GM18507 (cell line): ENCODE data around the gene GRIN2A.

Experiments used
- DNase-seq: peaks from one replicate; pipeline ENCODE4 v3.0.0; 2011; ENCODE audit warnings: low read depth; ENCODE audit not compliant: insufficient read length; ENCODE audit errors: extremely low spot score
- FAIRE-seq: peaks from 2 replicates; lab custom pipeline; 2011; peaks lifted over from hg19 to GRCh38; lab: Jason Lieb, UNC

Gene GRIN2A

DNA sequence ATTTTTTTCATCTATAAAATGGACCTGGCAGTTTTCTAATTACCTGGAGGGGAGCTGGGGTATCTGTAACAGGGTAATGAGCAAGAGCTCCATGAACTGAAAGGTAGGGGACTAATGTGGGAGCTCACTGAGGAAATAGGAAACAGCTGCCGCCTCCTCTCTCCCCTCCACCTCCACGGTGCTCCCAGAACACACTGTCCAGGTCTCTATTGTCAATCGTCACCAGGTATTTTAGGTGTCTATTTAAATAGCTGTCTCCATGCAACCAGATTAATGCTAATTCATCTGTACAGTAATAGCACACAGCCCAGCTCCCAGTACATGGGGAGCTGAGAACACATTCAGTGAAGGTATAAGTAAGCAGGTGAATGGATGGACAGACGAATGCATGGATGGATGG is 233.3 kb downstream of the GRIN2A start:
- DNase-seq: no peak
- no peak for FAIRE-seq

DNA sequence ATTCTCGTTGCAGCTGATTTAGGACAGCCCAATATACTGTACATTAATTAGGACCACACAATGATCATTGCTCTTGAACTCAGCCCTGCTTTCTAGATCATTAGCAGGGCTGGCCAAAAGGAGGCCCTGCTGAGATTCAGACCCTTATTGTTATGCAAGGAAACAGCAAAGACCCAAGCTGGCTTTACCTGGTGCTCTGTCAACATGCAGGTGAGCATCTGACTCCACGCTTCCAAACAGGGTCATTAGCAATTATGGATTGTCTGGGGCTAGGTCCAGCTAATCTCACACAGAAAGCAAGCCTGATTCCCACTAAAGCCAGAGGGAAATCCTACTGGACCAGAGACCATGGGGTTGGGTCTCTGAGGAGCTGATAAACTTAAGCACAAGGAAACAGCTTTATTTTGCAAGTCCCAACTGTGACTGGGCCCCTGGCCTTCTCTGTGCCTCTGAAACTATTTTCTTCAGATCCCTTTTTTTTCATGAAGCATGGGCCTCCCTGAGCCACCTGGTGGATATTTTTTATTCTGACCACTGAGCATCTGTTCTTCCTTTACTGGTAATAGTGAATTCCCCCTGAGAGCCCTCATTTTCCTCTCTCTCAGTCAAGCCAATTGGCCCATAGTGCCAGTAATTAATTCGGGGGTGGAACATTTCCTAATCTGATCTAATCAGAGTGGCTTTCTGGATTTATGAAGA is 236.1 kb downstream of the GRIN2A start:
- FAIRE-seq: no peak
- DNase-seq: no peak

DNA sequence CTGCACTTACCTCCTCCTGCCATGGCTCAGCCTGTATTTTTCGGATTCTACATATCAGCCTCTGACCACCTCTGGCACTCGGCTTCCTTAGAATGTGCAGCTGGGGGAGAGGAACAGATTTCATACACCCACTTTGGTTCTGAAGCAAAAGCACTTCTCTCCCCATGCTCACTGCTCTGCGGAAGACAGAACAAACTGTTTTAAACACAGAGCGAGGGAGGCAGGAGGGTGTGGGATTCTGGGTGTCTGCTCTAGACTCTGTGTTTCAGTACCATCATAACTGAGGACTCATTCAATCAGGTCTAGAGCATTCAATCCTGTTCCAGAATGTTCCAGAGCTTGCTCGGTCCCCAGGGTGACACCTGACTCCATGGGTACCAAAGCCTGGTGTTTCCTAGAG is 239.1 kb downstream of the GRIN2A start:
- no peak for DNase-seq
- FAIRE-seq: no peak

DNA sequence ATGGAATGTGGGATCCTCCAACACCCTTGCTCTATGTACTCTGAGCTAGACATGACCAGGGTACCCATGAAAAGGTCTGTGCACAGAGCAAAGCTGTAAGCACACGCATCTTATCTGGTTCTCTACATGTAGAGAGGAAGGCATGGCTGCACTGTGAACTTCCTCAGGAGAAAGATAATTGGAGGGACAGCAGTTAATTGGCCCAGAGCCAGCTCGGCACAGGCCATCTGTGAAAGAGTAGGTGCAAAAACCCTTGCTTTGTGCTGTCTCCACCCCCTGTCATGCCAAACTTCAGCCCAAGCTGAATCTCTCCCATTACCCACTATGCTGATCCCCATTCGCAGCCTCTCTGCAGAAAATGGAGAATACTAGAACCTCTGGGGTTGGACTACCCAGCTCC is 241.0 kb downstream of the GRIN2A start:
- no peak for FAIRE-seq
- no peak for DNase-seq

DNA sequence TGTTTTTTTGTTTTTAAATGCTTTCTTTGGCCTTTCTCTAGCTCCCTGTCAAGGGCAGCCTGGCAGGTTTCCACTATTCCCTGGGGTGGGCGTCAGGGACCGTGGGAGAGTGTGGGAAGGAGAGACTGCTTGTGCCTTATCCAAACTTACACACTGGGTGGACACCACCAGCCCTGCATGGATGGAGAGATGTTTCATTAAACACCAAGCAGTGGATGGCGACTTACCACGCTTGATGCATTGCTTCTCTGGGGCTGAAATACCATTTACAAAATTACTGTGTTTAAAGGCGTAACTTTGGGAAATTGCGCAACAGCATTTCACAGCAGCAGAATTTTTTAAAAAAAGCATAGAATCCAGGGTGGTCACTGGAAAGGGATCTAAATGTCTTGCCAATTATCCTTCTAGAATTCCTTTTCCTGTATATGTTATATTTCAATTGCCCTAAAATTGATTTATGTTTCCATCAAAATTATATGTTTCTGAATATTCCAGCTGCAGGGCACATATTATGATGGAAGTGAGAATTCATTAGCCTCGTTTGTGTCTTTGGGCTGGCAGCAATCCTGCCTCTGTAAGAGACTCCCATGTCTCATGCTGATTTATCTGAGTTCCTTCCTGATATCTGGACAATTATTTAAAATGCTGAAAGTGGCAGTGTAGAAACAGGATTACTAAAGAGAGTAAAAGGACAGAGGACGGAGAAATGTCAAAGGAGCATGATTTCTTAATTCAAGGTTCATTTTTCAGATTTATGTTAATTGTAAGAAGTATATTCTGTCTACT is 247.3 kb downstream of the GRIN2A start:
- no peak for DNase-seq

DNA sequence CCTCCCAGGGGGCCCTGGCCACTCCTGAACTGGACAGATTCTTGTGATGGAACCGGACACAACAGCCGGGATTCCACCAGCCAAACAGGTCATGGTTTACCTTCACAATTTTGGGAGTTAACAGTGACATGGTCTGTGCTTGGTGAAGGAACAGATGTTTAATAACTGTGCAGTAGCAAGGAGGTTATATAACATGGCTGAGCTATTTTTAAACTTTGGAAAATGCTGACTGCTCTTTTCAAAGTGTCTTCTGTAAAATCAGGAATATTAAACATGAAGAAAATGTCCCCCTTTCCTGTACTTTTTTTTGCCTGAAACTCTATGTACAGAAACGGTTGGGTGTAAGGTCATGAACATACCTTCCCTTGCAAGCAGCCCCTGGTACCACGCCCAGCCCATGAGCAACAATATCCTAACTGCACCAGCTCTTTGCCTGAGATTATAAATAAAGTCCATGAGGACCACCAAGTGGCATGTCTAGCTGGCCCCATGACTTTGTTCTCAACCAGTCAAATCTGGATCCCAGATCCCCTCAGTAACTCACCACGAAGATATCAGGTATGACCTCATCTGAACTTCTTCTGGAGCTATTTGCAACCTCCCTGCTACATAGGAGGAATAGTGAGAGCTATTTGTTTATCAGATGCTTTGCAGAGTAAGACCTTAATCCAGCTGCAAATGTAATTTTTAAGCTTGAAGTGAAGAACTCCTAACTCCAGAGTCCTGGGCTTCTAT is 249.1 kb downstream of the GRIN2A start:
- FAIRE-seq (no peak), DNase-seq (no peak)

More for the DNA sequence above, 247.3 kb downstream of the GRIN2A start:
- FAIRE-seq: no peak

DNA sequence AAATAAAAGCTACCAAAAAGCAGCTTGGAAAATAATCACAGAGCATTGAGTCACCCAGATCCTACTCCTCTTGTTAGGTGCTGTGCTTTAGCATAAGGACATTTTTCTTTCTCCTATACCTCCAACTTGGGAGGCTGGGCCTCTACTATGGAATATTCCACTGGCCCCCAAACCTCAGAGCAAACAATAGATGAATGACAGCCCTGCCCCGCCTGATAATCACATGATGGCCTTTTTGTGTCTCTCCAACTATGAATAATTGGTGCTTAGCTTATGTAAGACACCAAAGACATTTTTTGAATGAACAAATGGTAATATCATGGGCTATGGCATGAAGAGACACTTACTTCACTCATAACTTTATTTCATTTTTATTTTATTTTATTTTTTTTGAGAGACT is 250.2 kb downstream of the GRIN2A start:
- DNase-seq: no peak
- no peak for FAIRE-seq

DNA sequence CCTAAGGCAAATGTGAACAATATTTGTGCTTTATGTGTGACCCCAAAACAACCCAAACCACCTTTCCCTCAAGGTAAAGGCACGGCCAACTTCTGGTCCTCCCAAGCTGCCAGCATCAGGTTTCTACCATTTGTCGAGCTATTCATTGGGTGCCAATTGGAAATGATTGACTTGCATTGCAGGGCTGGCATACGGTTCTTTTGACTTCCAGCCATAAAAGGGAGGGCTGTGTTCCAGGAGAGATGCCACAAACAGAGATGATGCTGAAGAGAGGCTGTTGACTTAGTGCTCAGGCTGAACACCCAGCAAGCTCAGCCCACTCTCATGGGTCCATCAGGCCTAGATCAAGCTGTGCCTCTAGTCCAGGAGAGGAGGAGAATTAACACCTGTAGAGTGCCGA is 252.4 kb downstream of the GRIN2A start:
- FAIRE-seq (no peak), DNase-seq (no peak)

DNA sequence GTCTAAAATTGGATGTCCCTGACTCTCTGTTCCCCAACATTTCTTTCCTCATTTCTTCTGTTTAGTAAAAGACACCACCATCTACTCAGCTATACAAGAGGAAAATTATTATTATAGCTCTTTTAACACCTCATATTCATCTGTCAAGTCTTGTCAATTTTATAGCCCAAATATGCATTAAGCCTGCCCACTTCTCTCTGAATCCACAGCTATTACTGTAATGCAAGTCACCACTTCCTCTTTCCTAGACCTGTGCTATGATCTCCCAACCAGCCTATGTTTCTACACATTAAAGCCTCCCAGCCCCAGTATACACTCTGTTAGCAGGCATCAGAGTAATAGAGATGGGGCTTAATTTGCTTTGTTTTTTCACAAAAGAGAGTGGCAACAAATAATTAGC is 252.9 kb downstream of the GRIN2A start:
- no peak for DNase-seq
- FAIRE-seq: peak; percentile 15

DNA sequence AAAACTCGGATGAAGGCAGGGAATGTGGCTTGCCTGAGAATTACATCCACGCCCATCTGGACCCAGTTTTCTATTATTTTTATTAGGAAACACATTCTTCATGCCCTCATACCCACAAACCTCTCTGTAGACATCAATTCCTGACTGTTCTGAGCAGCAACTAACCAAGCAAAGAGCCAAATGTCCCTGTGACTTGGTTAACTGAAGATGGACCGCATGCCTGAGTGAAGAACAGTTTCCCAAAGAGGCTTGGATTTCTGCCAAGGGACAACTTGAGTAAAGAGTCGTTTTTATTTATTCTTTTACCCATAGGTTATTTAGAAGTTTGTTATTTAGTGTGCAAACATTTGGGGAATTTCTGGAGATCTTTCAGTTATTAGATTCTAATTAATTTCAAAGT is 259.8 kb downstream of the GRIN2A start:
- FAIRE-seq (no peak), DNase-seq (no peak)

DNA sequence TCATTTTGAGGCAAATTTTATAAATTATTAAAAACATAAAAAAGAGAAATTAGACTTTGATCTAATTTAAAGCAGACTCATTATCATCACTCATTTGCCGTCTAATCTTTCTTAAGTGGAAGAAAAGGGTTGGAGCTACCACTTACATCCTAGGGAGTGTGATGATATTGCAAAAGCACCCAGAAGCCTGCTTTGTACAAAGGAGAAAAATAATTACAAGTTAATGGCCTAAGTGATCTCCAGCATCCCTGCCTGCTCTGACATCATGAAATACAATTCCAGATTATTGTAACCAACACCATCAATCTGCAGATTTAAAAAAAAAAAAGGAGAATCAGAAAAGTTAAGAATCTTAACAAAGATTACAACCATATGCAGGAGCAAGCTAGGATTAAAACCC is 260.2 kb downstream of the GRIN2A start:
- DNase-seq: no peak
- FAIRE-seq: no peak

DNA sequence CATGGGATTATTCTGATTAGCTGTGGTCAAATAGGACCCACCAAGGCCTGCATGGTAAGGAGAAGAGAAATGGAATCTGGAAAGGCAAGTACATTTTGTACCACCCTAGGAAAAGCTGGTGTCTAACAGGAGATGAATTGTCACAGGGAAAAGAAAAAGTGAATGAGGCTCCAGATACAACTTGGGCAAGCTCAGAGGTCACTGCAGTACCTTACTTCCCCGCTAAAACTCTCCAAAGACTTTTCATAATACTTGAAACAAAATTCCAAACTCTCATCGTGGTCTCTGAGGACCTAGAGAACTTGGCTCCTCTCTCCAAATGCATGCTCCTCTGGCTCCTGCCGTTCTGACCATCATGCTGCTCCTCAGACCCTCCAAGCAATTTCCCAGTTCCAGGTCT is 262.8 kb downstream of the GRIN2A start:
- no peak for FAIRE-seq

DNA sequence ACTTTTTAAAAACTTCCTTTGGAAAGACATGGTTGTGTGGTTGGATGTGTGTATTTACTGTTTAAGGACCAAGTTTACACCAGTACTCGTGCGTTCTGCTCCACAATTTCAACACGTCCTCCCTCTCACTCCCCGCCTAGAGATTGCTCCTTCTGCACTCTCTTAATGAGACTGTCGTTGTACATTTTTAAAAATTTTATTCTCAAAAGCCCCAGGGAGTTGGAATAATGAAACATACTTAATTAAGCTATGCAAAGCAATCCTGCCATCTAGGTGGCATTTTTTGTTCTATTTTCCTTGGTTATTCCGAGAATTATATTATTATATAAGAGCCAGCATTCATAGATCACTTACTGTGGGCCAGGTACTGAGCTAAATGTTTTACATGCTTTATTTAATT is 264.5 kb downstream of the GRIN2A start:
- FAIRE-seq (no peak), DNase-seq (no peak)

More for the DNA sequence above, 262.8 kb downstream of the GRIN2A start:
- no peak for DNase-seq

DNA sequence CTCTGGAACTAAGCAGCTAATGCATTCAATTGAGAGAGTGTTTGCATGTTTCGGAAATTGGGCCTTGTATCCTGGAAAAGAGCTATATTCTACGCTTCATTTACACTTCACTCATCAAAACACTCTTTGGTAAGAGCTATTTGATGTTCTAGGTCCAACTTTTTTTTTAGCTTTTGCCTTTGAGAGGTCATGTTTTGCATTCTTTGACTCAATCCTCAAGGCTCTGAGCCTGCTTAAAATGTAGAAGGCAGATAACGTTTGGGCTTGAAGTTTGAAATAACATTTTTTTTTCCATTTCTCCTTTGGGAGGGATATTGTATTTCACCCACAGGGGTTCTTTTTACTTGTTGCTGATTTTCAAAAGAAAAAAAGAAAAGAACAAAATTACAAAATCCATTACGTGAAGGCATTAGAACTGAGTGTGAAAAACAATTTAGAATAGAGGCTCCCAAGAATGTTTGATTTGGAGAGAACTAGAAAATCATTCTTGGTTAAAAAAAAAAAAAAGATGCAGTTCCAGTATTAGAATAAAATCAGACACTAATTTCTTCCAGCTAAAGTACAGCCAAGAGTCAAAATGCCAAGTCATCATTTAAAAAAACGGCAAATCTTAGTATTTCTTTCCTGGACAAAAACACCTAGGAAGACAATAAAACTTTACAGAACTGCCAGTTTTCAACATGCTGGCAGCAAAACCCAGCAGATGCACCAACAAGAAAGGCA is 268.5 kb downstream of the GRIN2A start:
- DNase-seq: no peak
- no peak for FAIRE-seq

DNA sequence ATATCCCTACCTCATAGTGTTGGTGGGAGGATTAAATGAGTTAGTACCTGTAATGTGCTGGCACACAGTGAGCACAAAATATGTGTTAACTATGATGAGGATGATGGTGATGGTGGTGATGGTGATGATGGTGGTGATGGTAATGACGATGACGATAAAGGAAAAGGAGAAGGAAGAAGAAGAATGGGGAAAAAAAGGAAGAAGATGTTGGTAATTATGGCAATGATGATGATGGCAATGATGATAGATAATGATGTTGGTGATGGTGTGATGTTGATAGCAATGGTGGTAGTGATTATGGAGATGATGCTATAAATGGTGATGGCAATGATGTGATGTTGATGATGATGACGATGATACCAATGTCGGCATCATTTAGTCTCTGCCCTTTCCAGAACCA is 270.2 kb downstream of the GRIN2A start:
- no peak for FAIRE-seq
- no peak for DNase-seq

DNA sequence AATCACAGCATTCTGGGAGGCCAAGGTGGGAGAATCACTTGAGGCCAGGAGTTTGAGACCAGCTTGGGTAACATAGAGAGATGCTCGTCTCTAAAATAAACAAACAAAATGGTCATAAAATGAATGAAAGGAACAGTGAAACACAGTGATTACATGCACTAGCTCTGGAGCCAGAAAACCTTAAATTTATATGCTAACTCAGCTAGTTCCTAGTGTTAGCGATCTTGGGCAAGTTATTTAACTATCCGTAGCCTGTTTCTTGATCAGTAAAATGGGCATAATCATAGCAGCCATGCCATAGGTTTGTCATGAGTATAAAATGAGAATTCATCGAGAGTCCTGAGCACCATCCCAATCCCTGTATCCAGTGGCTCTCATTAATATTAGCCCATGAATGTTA is 271.0 kb downstream of the GRIN2A start:
- DNase-seq (no peak), FAIRE-seq (no peak)

DNA sequence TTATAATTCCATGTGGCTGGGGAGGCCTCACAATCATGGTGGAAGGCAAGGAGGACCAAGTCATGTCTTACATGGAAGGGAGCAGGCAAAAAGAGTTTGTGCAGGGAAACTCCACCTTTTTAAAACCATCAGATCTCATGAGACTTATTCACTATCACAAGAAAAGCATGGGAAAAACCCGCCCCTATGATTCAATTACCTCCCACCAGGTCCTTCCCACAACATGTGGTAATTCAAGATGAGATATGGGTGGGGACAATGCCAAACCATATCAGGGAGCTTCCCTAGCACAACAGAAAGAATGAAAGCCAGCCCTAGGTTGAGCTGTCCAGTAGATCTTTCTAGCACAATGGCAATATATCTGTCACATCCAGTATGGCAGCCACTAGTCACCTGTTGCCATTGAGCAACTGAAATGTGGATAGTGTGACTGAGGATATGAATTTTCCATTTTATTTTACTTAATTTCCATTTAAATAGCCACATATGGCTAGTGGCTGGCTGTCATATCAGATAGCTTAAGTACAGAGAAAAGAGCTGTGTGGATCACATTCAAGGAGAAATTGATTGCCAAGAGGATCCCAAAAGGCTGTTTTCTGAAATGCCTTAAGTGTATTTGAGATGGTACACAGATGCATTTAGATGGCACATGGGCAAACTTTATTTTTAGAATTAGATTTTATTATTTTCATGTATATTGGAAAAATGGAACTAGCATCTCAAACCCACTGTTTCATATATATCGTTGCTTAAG is 273.0 kb downstream of the GRIN2A start:
- DNase-seq (no peak), FAIRE-seq (no peak)

DNA sequence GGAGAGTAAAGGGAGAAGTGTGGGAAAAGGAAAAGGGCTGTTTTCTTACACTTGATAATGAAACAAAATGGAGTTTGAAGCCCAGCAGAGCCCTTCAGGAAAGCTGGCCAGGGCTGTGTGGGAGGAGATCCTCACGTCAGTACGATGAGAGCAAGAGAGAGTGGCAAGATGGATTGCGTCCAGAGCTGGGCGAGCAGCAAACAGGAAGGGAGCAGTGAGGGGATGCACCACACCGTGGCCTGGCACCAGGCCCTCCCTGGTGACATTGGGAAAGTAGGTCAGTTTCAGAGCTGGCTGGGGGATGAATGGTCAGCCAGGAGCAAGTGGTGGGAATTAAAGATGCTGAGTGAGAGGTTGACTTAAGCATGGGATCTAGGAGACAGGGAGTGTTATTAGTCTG is 273.6 kb downstream of the GRIN2A start:
- no peak for FAIRE-seq
- no peak for DNase-seq

DNA sequence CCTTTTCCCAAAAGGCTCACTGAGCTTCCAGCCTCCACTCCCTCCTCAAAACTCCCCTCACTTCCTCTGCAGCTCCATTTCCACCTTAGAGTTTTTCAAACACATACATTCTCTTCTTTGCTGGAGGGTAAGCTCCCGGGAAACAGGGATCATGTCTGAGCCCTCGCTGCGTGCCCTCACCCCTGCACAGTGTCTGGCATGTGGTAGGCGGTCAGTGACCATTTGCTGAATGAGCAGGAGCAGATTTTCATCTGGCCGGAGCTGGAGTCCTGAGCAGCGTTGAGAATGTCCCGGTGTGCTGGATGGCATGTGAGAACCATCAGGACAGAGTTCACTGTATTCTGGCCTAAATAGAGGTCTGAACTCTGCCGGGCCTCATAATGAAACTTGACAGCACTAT is 274.5 kb downstream of the GRIN2A start:
- no peak for FAIRE-seq
- no peak for DNase-seq
